ENCODE measurements around the gene MFAP3L. TPM values are rescaled to one million over a fixed set of nuclear protein-coding genes. Genes with fewer than 3 reads are reported as not detected.

Gene MFAP3L
- total RNA-seq, 1 experiment from 2014 or later, result 5.1 TPM

DNA sequence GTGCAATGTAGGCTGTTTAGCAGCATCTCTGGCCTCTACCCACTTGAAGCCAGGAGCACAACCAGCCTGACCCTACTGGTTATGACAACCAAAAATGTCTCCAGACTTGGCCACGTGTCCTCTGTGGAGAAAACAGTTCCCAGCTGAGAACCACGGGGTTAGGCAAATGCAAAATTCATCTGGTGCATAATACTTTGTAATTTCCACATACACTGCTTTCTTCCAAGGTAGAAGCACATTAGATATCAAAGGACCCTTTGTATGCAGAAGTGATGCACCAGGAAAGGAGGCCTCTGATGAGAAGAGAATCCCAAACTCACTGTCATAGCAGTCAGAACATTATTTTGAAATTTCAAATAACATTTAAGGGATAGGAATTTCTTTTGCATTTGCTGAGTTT lies 26.3 kb downstream of the MFAP3L start:
- H2BK20ac ChIP-seq (ENCODE audit: low read depth, low read length, poor library complexity, severe bottlenecking), result no peak overlapping the region
- no peak overlapping the region for H3K56ac ChIP-seq (ENCODE audit: insufficient read length, low read depth, low read length)
- no peak overlapping the region for H2AFZ ChIP-seq (ENCODE audit: low read length)
- no peak overlapping the region for H3K14ac ChIP-seq (ENCODE audit: insufficient read depth, low read length)
- H3K79me1 ChIP-seq (ENCODE audit: insufficient read depth, low read depth, low read length, poor library complexity, severe bottlenecking), result no peaks in the 10 kb centered on the region
- H3K23ac ChIP-seq (ENCODE audit: insufficient read length, low read depth, low read length), result no peak overlapping the region
- no peak overlapping the region for H4K5ac ChIP-seq (ENCODE audit: insufficient read length, low read depth, low read length)
- TF ChIP-seq, protein P1, sequence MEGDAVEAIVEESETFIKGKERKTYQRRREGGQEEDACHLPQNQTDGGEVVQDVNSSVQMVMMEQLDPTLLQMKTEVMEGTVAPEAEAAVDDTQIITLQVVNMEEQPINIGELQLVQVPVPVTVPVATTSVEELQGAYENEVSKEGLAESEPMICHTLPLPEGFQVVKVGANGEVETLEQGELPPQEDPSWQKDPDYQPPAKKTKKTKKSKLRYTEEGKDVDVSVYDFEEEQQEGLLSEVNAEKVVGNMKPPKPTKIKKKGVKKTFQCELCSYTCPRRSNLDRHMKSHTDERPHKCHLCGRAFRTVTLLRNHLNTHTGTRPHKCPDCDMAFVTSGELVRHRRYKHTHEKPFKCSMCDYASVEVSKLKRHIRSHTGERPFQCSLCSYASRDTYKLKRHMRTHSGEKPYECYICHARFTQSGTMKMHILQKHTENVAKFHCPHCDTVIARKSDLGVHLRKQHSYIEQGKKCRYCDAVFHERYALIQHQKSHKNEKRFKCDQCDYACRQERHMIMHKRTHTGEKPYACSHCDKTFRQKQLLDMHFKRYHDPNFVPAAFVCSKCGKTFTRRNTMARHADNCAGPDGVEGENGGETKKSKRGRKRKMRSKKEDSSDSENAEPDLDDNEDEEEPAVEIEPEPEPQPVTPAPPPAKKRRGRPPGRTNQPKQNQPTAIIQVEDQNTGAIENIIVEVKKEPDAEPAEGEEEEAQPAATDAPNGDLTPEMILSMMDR (conservative IDR thresholded peaks at IDR 0.05), result no peak
- DNase-seq, result no peak
- no peaks in the 10 kb centered on the region for H4K20me1 ChIP-seq (ENCODE audit: control insufficient read depth, insufficient read depth, insufficient read length)
- H4K8ac ChIP-seq (replicated peaks; ENCODE audit: insufficient read length, low read depth, low read length), result no peak overlapping the region
- no peak overlapping the region for H2BK120ac ChIP-seq (ENCODE audit: low read depth, low read length, poor library complexity, severe bottlenecking)
- H3K27ac Mint-ChIP-seq, result no peak overlapping the region; a peak in 1 of 7 replicates
- H2BK5ac ChIP-seq (ENCODE audit: insufficient read length, low read length), result no peak overlapping the region
- peaks cover 9% of the 10 kb centered on the region; the same call in 1 of the 2 replicates for H3K4me1 ChIP-seq (ENCODE audit: insufficient read depth, low read length)
- no peaks in the 10 kb centered on the region for H3K9me3 Mint-ChIP-seq
- no peak overlapping the region for H3K18ac ChIP-seq (ENCODE audit: insufficient read length, low read depth, low read length)
- no peak overlapping the region for H3K9ac ChIP-seq (ENCODE audit: extremely low read depth, insufficient read length, low read length)
- H3K79me2 ChIP-seq (ENCODE audit: insufficient read depth, low read length), result no peaks in the 10 kb centered on the region
- no peaks in the 10 kb centered on the region for H3K9me3 ChIP-seq (ENCODE audit: control insufficient read depth, low read depth, low read length)
- H2BK12ac ChIP-seq (ENCODE audit: insufficient read length, low read depth, low read length), result no peak overlapping the region
- no peak overlapping the region for H4K91ac ChIP-seq (ENCODE audit: insufficient read length, low read depth, low read length)
- no peak overlapping the region for H3K4me3 Mint-ChIP-seq
- H3K36me3 Mint-ChIP-seq (ENCODE audit: insufficient read depth in 1 of 3, low read depth in 3 of 3), result no peaks in the 10 kb centered on the region
- H3T11ph ChIP-seq (ENCODE audit: low read length), result no peak overlapping the region
- no peak overlapping the region for H2AK5ac ChIP-seq (ENCODE audit: insufficient read length, low read length)
- peaks cover 20 to 21% of the 10 kb centered on the region in 2 experiments for H3K4me1 Mint-ChIP-seq
- no peak overlapping the region for H3K4me2 ChIP-seq (ENCODE audit: insufficient read depth, insufficient read length, low read length)
- no peak overlapping the region for H2BK15ac ChIP-seq (ENCODE audit: low read depth, low read length)
- no peaks in the 10 kb centered on the region for H3K27me3 ChIP-seq (ENCODE audit: insufficient read depth, low read length)
- no peak overlapping the region for H3K27ac ChIP-seq (ENCODE audit: insufficient read length, low read depth, low read length)
- no peaks in the 10 kb centered on the region for H3K23me2 ChIP-seq (ENCODE audit: insufficient read length, low read depth, low read length, poor library complexity, severe bottlenecking)
- no peak overlapping the region for H3K4ac ChIP-seq (ENCODE audit: low read depth, low read length)
- no peaks in the 10 kb centered on the region; the same call in 1 of the 2 replicates for H3K27me3 Mint-ChIP-seq (ENCODE audit: low read depth)
- WGBS (ENCODE audit: extremely low coverage, insufficient read length, low lambda C conversion rate), result no CpG with 5 or more reads among the region's 2 CpGs

All from H9 (cell line).